ENCODE measurements around the gene GNB5.

The GNB5 gene

DNA sequence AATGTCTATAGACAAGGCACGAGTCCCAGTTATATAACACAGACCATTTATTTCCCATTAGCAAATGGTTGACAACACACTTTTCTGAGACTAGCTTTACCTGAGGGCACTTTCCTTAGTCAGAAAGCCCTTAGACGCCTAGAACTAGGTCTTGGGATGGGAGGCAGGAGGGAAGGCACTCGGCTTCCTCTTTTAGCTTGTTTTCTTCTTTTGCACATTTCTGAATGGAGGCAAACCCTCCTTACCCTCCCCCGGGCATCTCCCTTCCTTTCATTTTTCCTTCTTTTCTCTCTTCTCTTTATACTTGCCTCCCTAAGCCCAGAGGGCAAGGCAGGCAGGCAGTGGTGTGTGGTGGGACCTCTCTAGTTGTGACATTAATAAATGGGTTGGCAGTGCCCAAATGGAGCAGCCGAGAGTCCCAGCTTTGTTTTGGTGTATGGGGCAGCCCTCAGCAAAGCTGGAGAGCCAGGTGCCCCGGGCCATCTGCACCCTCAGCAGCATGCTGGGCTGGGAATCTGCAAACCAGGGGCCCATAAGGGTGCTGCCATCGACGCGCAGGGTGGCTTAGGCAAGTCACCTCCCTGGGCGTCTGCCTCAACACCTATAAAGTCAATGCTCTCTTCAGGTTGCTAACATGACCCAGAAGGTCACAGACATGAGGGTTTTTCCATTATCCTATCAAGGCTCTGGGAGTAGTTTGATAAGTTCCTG lies 57.5 kb downstream of the GNB5 start:
- TF ChIP-seq, protein P1, sequence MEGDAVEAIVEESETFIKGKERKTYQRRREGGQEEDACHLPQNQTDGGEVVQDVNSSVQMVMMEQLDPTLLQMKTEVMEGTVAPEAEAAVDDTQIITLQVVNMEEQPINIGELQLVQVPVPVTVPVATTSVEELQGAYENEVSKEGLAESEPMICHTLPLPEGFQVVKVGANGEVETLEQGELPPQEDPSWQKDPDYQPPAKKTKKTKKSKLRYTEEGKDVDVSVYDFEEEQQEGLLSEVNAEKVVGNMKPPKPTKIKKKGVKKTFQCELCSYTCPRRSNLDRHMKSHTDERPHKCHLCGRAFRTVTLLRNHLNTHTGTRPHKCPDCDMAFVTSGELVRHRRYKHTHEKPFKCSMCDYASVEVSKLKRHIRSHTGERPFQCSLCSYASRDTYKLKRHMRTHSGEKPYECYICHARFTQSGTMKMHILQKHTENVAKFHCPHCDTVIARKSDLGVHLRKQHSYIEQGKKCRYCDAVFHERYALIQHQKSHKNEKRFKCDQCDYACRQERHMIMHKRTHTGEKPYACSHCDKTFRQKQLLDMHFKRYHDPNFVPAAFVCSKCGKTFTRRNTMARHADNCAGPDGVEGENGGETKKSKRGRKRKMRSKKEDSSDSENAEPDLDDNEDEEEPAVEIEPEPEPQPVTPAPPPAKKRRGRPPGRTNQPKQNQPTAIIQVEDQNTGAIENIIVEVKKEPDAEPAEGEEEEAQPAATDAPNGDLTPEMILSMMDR (IDR thresholded peaks at IDR 0.05; ENCODE audit: low read depth, low read length): no peak
- no peak overlapping the region for H3K4me3 ChIP-seq (ENCODE audit: low read depth, low read length)

DNA sequence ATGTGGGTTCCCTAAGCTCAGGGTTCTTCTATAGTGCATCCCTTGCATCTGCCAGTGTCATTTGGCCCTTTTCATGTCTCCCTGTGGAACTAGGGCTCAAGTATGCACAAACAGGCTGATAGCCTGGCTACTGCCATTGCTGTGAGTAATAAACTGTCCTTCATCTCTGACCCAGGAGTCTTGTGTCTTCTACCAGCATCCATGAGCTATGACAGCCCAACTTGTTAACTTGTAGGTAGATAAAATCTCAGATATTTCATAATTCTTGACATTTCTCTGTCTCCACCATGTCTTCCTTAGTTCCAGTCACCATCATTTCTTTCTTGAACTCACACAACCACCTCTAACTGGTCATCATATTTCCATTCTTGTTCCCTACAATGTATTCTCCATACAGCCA lies 59.1 kb downstream of the GNB5 start:
- TF ChIP-seq, protein P1 (IDR thresholded peaks at IDR 0.05; ENCODE audit: low read depth, low read length): no peak
- H3K4me3 ChIP-seq (ENCODE audit: low read depth, low read length): no peak overlapping the region

DNA sequence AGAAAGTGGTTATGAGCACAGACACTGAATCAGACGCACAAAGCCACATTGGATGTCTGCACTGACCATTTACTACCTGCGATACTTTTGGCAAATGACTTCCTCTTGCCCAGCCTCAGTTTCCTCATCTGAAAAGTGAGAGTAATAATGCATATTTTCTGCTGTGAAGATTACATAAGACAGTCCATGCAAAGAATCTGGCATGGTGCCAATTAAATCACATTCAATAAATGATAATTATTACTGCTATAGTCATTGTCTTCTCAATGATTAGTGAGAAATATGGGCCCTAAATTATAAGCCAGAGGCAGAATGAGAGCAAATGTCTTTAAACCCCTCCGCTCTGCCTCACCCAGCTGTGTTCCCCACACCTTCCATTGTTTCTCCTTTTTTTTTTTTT lies 62.6 kb downstream of the GNB5 start:
- TF ChIP-seq, protein P1 (IDR thresholded peaks at IDR 0.05; ENCODE audit: low read depth, low read length): no peak

DNA sequence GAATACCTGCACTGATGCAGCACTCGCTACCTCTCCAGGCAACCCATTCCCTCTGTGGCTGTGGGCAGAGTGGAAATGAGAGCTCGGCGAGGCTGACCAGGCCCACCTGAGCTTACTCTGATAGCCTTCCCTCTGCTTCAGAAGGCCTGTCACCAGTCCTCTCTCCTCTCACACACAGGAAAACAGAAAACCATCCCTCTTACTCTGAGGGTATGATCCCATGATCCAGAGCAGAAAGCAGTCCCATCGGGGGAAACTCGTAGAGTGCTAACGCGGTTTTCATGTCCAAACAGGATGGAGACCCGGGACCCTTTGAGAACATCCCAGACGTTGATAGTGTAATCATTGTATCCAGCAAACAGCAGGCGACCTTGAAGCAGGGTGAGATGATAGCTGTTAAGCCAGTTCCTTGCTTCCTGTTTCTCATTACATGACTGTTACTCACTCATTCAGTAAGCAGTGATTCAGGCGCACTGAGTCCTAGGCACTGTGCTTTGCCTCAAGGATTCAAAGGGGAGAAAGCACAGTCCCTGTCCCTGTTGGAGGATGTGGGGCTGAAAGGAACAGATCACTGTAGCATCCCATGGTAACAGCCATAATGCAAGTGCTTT lies 66.8 kb downstream of the GNB5 start:
- TF ChIP-seq, protein P1 (IDR thresholded peaks at IDR 0.05; ENCODE audit: low read depth, low read length): no peak
- no peak overlapping the region for H3K4me3 ChIP-seq (ENCODE audit: low read depth, low read length)

More for the DNA sequence above, 62.6 kb downstream of the GNB5 start:
- no peak overlapping the region for H3K4me3 ChIP-seq (ENCODE audit: low read depth, low read length)

DNA sequence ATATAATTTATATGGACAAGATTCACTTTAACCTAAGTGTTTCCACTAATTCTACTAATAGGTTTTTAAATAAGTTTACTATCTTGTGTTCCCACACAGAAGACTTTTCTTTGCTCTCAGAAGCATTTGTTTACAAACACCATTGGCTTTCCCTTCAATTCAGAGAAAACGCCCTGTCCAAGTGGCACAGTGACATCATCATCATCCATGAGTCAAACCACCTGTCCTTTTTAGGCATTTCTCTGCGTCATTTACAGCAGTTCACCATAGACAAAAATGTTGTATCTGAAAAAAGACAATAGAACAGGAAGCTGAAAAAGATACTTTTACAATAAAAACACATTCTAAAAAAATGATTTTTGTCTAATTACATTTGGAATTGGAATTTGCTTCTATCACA lies 69.3 kb downstream of the GNB5 start:
- TF ChIP-seq, protein P1 (IDR thresholded peaks at IDR 0.05; ENCODE audit: low read depth, low read length): no peak

DNA sequence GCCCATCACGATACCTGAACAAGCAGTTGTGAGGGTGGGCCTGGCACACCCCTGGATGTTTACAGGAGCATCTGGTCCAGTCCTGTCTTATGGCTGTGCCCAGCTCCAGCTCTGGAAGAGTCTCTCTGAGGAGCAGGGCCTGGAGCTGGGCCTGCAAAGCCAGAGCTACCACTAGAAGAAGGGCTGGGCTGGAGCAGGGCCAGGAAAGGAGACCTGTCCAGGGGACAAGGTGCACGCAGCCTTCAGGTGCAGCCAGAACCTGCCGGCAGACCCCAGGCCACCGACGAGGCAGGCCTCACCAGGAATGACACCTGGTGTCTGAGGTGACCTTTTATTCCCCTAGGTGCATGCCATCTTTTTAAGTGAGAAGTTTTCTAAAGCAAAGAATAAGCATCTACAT lies 70.2 kb downstream of the GNB5 start:
- TF ChIP-seq, protein P1 (IDR thresholded peaks at IDR 0.05; ENCODE audit: low read depth, low read length): no peak
- no peak overlapping the region for H3K4me3 ChIP-seq (ENCODE audit: low read depth, low read length)

More for the DNA sequence above, 69.3 kb downstream of the GNB5 start:
- no peak overlapping the region for H3K4me3 ChIP-seq (ENCODE audit: low read depth, low read length)

GRCh38 chr15:52120488-52120887 lies 70.7 kb downstream of the GNB5 start:
- TF ChIP-seq, protein P1 (IDR thresholded peaks at IDR 0.05; ENCODE audit: low read depth, low read length): no peak

More at GRCh38 chr15:52120488-52120887, 70.7 kb downstream of the GNB5 start:
- no peak overlapping the region for H3K4me3 ChIP-seq (ENCODE audit: low read depth, low read length)
